Measurements from ENCODE around the gene UBL4A.

Gene UBL4A

DNA sequence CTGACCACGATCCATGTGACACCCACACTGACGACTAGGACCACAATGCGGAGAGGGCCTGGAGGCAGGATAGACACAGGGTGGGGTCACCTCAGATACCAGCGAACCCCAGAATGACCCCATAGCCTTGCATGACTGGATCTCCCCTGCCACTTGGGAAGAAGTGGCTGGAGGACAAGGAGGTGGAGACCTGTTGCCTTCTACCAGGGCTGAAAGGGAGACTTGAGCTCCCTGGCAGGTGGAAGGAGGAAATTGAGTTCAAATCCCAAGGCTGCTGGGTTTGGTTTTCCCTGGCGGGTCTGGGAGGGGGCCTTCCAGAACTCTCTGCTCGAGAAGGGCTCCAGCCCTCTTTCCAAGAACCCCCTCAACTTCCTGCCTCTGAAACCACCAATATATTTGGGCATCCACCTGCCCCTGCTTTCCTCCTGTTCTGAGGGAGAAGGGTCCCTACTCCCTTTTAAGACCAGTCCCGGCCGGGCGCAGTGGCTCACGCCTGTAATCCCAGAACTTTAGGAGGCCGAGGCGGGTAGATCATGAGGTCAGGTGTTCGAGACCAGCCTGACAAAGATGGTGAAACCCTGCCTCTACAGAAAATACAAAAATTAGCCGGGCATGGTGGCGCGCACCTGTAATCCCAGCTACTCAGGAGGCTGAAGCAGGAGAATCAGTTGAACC lies 26.6 kb upstream of the UBL4A start:
- peaks cover 35% of the 10 kb centered on the region for H3K36me3 Mint-ChIP-seq (ENCODE audit: low read depth)
- no peak for DNase-seq
- no peak overlapping the region for H3K4me3 Mint-ChIP-seq
- H3K9me3 Mint-ChIP-seq: peaks cover 59% of the 10 kb centered on the region
- H3K27me3 Mint-ChIP-seq (ENCODE audit: low read depth, poor library complexity): peaks cover 2% of the 10 kb centered on the region
- TF ChIP-seq, protein P1, sequence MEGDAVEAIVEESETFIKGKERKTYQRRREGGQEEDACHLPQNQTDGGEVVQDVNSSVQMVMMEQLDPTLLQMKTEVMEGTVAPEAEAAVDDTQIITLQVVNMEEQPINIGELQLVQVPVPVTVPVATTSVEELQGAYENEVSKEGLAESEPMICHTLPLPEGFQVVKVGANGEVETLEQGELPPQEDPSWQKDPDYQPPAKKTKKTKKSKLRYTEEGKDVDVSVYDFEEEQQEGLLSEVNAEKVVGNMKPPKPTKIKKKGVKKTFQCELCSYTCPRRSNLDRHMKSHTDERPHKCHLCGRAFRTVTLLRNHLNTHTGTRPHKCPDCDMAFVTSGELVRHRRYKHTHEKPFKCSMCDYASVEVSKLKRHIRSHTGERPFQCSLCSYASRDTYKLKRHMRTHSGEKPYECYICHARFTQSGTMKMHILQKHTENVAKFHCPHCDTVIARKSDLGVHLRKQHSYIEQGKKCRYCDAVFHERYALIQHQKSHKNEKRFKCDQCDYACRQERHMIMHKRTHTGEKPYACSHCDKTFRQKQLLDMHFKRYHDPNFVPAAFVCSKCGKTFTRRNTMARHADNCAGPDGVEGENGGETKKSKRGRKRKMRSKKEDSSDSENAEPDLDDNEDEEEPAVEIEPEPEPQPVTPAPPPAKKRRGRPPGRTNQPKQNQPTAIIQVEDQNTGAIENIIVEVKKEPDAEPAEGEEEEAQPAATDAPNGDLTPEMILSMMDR (IDR thresholded peaks at IDR 0.05): no peak
- H3K27ac Mint-ChIP-seq: no peak overlapping the region
- peaks cover 53% of the 10 kb centered on the region for H3K4me1 Mint-ChIP-seq

DNA sequence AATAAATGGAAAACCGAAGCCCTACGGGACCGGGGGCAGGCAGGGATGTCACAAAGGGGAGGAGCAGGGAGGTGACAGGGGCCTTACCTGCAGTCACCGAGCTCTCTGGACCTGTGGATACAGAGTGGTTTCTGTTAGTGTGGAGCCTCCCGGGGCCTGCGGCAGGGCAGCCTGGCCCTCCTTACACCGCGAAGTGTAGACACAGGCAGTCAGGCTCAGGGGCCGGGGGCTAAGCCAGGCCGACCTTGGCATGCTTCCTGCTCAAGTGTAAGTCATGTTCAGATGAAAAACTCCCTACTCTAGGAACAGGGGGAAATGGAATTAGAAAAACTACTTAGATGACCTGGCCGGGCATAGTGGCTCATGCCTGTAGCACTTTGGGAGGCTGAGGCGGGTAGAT lies 25.3 kb upstream of the UBL4A start:
- peaks cover 56% of the 10 kb centered on the region for H3K9me3 Mint-ChIP-seq
- H3K4me3 Mint-ChIP-seq: no peak overlapping the region
- peaks cover 43% of the 10 kb centered on the region for H3K4me1 Mint-ChIP-seq
- peaks cover 2% of the 10 kb centered on the region for H3K27me3 Mint-ChIP-seq (ENCODE audit: low read depth, poor library complexity)
- no peak for DNase-seq
- TF ChIP-seq, protein P1 (IDR thresholded peaks at IDR 0.05): no peak
- H3K27ac Mint-ChIP-seq: peak overlapping the region; percentile 39
- peaks cover 35% of the 10 kb centered on the region for H3K36me3 Mint-ChIP-seq (ENCODE audit: low read depth)

DNA sequence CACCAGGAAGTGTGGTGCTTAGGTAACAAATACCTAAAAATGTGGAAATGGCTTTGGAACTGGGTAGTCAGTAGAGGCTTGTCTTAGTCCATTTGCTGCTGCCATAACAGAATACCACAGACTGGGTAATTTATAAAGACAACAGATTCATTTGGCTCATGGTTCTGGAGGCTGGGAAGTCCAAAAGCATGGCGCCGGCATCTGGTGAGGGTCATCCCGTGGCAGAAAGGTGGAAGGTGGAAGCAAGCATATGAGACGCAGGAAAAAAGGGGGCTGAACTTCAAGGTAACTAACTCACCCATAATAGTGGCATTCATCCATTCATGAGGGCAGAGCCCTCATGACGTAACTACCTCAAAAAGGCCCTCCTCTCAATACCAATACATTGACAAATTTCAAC lies 23.0 kb upstream of the UBL4A start:
- Mint-ChIP-seq H3K9me3 (peaks cover 58% of the 10 kb centered on the region), H3K36me3 (ENCODE audit: low read depth) (peaks cover 36% of the 10 kb centered on the region), H3K4me1 (peaks cover 41% of the 10 kb centered on the region), H3K27me3 (ENCODE audit: low read depth, poor library complexity) (peaks cover 2% of the 10 kb centered on the region), H3K4me3 (no peak overlapping the region), H3K27ac (no peak overlapping the region)
- no peak for DNase-seq
- TF ChIP-seq, protein P1 (IDR thresholded peaks at IDR 0.05): no peak

DNA sequence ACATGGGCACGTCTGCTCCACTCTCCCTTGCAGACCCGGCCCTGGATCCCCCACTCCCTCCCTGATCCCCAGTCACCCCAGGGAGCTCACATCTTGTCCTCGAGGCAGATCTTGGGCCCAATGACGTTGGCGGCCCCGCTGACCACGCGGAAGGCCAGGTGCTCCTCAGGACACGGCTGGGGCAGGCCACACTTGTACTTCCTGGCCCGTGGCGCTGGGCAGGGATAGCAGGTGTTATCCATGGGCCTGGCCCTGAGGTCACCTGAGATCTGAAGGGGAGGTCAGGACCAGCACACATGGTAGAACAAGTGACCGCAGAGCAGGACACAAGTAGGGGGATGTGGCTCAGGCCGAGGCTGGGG lies 21.9 kb upstream of the UBL4A start:
- TF ChIP-seq, protein P1 (IDR thresholded peaks at IDR 0.05): no peak
- Mint-ChIP-seq H3K4me1 (peaks cover 32% of the 10 kb centered on the region), H3K27ac (peak overlapping the region; percentile 29), H3K9me3 (peaks cover 55% of the 10 kb centered on the region), H3K36me3 (ENCODE audit: low read depth) (peaks cover 28% of the 10 kb centered on the region), H3K27me3 (ENCODE audit: low read depth, poor library complexity) (peaks cover 2% of the 10 kb centered on the region), H3K4me3 (no peak overlapping the region)
- DNase-seq: no peak

DNA sequence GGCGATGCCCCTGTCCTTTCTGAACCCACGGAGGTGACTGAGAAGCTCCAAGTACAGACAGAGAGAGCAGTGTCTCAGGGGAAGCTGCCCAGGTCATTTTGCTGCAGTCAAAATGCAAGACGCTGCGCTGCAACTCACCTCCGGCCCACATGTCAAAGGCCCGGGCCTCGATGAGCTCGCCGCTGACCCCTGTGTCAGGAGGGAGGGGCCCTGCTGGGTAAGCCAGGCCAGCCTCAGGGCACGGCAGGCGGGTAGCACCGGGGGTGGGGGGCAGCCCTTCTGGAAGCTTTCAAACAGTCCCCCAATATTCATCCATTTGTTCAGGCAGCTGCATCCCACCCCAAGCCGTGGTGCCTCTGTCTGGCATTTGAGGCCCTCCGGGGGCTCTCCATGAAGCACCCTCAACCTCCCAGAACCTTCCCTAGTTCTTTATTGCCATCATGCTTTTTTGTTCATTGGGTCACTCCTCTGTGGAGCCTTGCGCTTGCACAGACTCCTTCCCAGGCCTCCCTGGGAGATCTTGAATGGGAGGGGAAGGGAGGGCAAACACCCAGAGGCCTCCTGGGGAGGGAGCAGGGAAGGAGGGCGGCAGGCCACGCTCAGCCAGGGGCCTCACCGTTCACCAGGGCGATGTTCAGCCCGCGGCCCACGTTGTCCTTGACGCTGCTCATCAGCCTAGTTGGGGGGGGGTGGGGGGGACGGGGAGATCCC lies 21.4 kb upstream of the UBL4A start:
- Mint-ChIP-seq H3K4me1 (peaks cover 32% of the 10 kb centered on the region), H3K9me3 (peaks cover 58% of the 10 kb centered on the region), H3K27ac (no peak overlapping the region)

More for the DNA sequence above, 21.4 kb upstream of the UBL4A start:
- no peak for DNase-seq
- Mint-ChIP-seq H3K27me3 (ENCODE audit: low read depth, poor library complexity) (peaks cover 2% of the 10 kb centered on the region), H3K36me3 (ENCODE audit: low read depth) (peaks cover 28% of the 10 kb centered on the region), H3K4me3 (no peak overlapping the region)
- TF ChIP-seq, protein P1 (IDR thresholded peaks at IDR 0.05): no peak
